ENCODE data around the gene AASDHPPT.

- TF ChIP-seq POLR2A (IDR thresholded peaks at IDR 0.05) = no peak
- TF ChIP-seq, protein P1, sequence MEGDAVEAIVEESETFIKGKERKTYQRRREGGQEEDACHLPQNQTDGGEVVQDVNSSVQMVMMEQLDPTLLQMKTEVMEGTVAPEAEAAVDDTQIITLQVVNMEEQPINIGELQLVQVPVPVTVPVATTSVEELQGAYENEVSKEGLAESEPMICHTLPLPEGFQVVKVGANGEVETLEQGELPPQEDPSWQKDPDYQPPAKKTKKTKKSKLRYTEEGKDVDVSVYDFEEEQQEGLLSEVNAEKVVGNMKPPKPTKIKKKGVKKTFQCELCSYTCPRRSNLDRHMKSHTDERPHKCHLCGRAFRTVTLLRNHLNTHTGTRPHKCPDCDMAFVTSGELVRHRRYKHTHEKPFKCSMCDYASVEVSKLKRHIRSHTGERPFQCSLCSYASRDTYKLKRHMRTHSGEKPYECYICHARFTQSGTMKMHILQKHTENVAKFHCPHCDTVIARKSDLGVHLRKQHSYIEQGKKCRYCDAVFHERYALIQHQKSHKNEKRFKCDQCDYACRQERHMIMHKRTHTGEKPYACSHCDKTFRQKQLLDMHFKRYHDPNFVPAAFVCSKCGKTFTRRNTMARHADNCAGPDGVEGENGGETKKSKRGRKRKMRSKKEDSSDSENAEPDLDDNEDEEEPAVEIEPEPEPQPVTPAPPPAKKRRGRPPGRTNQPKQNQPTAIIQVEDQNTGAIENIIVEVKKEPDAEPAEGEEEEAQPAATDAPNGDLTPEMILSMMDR (IDR thresholded peaks at IDR 0.05 in 4 of 5, conservative IDR thresholded peaks at IDR 0.05 in 1 of 5) = no peak
These were observed 46.2 kb upstream of the AASDHPPT start for GRCh38 chr11:106031202-106031810.
